ENCODE data around the gene CEACAM16. TPM values are rescaled to one million over a fixed set of nuclear protein-coding genes. Genes with fewer than 3 reads are reported as not detected.

CEACAM16 gene
- total and polyA plus RNA-seq, 10 of the 15 experiments (the other 5 are each of a cell fraction or from before 2014, with no cell fraction given), result not detected

GRCh38 chr19:44752816-44753625, 54.1 kb downstream of the CEACAM16 start (continued):
- peak; percentile 64 for TF ChIP-seq E2F8 (IDR thresholded peaks at IDR 0.05; ENCODE audit: low read depth, partially characterized antibody)
- no peak for TF ChIP-seq RBBP5 (conservative IDR thresholded peaks at IDR 0.05)
- TF ChIP-seq E4F1 (IDR thresholded peaks at IDR 0.05; ENCODE audit: borderline replicate concordance, partially characterized antibody), result peak; percentile 53
- peak; percentile 45; the same call in 1 of the 2 replicates for TF ChIP-seq TAF1 (IDR thresholded peaks at IDR 0.05; ENCODE audit: borderline replicate concordance, low read depth, low read length)
- peak; percentile 59; the same call in 1 of the 2 replicates for TF ChIP-seq BMI1 (IDR thresholded peaks at IDR 0.05; ENCODE audit: borderline replicate concordance)
- TF ChIP-seq POLR2AphosphoS5 (IDR thresholded peaks at IDR 0.05; ENCODE audit: low read length), result peak; percentile 30
- no peak; the same call in 1 of the 2 replicates for TF ChIP-seq STAT1 (conservative IDR thresholded peaks at IDR 0.05)
- 0 out of 2 replicates have a peak, but pooled peaks have one; percentile 1 for TF ChIP-seq HCFC1 (IDR thresholded peaks at IDR 0.05; ENCODE audit: low read length)
- TF ChIP-seq TBL1XR1 (IDR thresholded peaks at IDR 0.05; ENCODE audit: low read depth, low read length), result peak; percentile 99
- TF ChIP-seq IKZF1 (conservative IDR thresholded peaks at IDR 0.05), result peak; percentile 94
- TF ChIP-seq NBN (IDR thresholded peaks at IDR 0.05), result peak; percentile 100
- TF ChIP-seq ELK1 (IDR thresholded peaks at IDR 0.05; ENCODE audit: low read depth, low read length), result peak; percentile 64
- TF ChIP-seq ZBTB11 (CRISPR knock-in tag; IDR thresholded peaks at IDR 0.05), result no peak
- TF ChIP-seq ZNF622 (IDR thresholded peaks at IDR 0.05), result no peak
- TF ChIP-seq BCL11A (IDR thresholded peaks at IDR 0.05; ENCODE audit: low read depth, low read length), result peak; percentile 94
- TF ChIP-seq RELA (IDR thresholded peaks at IDR 0.05; ENCODE audit: borderline replicate concordance, partially characterized antibody), result peak; percentile 99
- TF ChIP-seq YBX1 (IDR thresholded peaks at IDR 0.05), result no peak

All from GM12878 (cell line).